ENCODE measurements around the gene COL4A6.

COL4A6 gene

DNA sequence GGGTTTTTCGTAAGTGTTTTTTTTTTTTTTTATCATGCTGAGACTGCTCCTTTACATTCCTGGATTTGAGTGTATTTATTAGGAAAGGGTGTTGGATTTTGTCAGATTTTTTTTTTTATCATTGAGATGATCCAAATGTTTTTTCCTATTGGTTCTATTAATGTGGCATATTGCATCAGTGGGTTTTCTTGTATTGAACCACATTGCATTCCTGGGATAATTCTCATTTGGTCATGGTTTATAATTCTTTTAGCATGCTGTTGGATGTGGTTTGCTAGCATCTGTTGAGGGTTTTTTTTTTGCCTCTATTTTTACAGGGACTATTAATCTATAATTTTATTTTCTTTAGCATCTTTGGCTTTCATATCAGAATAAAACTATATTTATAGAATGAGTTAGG lies 30.3 kb upstream of the COL4A6 start:
- TF ChIP-seq TOX (CRISPR knock-in tag; IDR thresholded peaks at IDR 0.05; ENCODE audit: borderline replicate concordance) (no peak), ARNTL (CRISPR knock-in tag; IDR thresholded peaks at IDR 0.05; ENCODE audit: borderline replicate concordance, low read depth) (no peak), SNAI2 (CRISPR knock-in tag; IDR thresholded peaks at IDR 0.05) (no peak), ESRRG (CRISPR knock-in tag; IDR thresholded peaks at IDR 0.05) (no peak), ZNF565 (CRISPR knock-in tag; conservative IDR thresholded peaks at IDR 0.05; ENCODE audit: low read depth) (no peak), BACH2 (CRISPR knock-in tag; IDR thresholded peaks at IDR 0.05; ENCODE audit: borderline replicate concordance) (no peak), TCF4 (CRISPR knock-in tag; IDR thresholded peaks at IDR 0.05; ENCODE audit: borderline replicate concordance) (no peak), RARB (CRISPR knock-in tag; IDR thresholded peaks at IDR 0.05) (no peak), ZFP30 (CRISPR knock-in tag; IDR thresholded peaks at IDR 0.05) (no peak), OSR1 (CRISPR knock-in tag; IDR thresholded peaks at IDR 0.05) (no peak), PPARA (CRISPR knock-in tag; IDR thresholded peaks at IDR 0.05; ENCODE audit: borderline replicate concordance) (no peak), ZFP3 (CRISPR knock-in tag; IDR thresholded peaks at IDR 0.05) (no peak), ZC3H10 (CRISPR knock-in tag; IDR thresholded peaks at IDR 0.05) (no peak), CSDC2 (CRISPR knock-in tag; IDR thresholded peaks at IDR 0.05) (no peak)
- TF ChIP-seq, protein P1, sequence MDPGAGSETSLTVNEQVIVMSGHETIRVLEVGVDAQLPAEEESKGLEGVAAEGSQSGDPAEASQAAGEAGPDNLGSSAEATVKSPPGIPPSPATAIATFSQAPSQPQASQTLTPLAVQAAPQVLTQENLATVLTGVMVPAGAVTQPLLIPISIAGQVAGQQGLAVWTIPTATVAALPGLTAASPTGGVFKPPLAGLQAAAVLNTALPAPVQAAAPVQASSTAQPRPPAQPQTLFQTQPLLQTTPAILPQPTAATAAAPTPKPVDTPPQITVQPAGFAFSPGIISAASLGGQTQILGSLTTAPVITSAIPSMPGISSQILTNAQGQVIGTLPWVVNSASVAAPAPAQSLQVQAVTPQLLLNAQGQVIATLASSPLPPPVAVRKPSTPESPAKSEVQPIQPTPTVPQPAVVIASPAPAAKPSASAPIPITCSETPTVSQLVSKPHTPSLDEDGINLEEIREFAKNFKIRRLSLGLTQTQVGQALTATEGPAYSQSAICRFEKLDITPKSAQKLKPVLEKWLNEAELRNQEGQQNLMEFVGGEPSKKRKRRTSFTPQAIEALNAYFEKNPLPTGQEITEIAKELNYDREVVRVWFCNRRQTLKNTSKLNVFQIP (CRISPR knock-in tag; IDR thresholded peaks at IDR 0.05; ENCODE audit: borderline replicate concordance, low read depth) = no peak
- TF ChIP-seq, protein P2, sequence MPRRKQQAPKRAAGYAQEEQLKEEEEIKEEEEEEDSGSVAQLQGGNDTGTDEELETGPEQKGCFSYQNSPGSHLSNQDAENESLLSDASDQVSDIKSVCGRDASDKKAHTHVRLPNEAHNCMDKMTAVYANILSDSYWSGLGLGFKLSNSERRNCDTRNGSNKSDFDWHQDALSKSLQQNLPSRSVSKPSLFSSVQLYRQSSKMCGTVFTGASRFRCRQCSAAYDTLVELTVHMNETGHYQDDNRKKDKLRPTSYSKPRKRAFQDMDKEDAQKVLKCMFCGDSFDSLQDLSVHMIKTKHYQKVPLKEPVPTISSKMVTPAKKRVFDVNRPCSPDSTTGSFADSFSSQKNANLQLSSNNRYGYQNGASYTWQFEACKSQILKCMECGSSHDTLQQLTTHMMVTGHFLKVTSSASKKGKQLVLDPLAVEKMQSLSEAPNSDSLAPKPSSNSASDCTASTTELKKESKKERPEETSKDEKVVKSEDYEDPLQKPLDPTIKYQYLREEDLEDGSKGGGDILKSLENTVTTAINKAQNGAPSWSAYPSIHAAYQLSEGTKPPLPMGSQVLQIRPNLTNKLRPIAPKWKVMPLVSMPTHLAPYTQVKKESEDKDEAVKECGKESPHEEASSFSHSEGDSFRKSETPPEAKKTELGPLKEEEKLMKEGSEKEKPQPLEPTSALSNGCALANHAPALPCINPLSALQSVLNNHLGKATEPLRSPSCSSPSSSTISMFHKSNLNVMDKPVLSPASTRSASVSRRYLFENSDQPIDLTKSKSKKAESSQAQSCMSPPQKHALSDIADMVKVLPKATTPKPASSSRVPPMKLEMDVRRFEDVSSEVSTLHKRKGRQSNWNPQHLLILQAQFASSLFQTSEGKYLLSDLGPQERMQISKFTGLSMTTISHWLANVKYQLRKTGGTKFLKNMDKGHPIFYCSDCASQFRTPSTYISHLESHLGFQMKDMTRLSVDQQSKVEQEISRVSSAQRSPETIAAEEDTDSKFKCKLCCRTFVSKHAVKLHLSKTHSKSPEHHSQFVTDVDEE (CRISPR knock-in tag; IDR thresholded peaks at IDR 0.05) = no peak
- TF ChIP-seq, protein P3, sequence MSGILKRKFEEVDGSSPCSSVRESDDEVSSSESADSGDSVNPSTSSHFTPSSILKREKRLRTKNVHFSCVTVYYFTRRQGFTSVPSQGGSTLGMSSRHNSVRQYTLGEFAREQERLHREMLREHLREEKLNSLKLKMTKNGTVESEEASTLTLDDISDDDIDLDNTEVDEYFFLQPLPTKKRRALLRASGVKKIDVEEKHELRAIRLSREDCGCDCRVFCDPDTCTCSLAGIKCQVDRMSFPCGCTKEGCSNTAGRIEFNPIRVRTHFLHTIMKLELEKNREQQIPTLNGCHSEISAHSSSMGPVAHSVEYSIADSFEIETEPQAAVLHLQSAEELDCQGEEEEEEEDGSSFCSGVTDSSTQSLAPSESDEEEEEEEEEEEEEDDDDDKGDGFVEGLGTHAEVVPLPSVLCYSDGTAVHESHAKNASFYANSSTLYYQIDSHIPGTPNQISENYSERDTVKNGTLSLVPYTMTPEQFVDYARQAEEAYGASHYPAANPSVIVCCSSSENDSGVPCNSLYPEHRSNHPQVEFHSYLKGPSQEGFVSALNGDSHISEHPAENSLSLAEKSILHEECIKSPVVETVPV (CRISPR knock-in tag; IDR thresholded peaks at IDR 0.05) = no peak
- TF ChIP-seq, protein P4, sequence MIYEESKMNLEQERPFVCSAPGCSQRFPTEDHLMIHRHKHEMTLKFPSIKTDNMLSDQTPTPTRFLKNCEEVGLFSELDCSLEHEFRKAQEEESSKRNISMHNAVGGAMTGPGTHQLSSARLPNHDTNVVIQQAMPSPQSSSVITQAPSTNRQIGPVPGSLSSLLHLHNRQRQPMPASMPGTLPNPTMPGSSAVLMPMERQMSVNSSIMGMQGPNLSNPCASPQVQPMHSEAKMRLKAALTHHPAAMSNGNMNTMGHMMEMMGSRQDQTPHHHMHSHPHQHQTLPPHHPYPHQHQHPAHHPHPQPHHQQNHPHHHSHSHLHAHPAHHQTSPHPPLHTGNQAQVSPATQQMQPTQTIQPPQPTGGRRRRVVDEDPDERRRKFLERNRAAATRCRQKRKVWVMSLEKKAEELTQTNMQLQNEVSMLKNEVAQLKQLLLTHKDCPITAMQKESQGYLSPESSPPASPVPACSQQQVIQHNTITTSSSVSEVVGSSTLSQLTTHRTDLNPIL (CRISPR knock-in tag; IDR thresholded peaks at IDR 0.05; ENCODE audit: low read depth) = no peak
- TF ChIP-seq, protein P5, sequence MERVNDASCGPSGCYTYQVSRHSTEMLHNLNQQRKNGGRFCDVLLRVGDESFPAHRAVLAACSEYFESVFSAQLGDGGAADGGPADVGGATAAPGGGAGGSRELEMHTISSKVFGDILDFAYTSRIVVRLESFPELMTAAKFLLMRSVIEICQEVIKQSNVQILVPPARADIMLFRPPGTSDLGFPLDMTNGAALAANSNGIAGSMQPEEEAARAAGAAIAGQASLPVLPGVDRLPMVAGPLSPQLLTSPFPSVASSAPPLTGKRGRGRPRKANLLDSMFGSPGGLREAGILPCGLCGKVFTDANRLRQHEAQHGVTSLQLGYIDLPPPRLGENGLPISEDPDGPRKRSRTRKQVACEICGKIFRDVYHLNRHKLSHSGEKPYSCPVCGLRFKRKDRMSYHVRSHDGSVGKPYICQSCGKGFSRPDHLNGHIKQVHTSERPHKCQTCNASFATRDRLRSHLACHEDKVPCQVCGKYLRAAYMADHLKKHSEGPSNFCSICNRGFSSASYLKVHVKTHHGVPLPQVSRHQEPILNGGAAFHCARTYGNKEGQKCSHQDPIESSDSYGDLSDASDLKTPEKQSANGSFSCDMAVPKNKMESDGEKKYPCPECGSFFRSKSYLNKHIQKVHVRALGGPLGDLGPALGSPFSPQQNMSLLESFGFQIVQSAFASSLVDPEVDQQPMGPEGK (CRISPR knock-in tag; IDR thresholded peaks at IDR 0.05; ENCODE audit: borderline replicate concordance) = no peak
- no peak for ATAC-seq

DNA sequence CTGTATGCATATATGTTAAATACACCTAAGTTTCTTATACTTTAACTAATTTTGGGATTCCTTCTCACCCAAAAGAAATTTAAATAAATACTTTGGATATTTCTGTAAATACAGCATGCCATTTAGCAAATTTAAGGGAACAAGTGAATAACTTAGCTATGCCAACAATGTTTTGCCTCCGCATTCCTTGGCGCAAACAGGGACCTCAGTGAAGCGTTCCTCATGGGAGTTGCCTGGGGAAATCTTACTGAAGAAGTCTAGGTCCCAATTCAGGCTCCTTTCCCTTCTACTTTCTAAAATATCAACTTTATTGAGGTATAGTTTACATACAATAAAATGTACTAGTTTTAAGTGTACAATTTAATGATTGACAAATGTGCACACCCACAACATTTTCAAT lies 26.4 kb upstream of the COL4A6 start:
- ATAC-seq = no peak
- TF ChIP-seq ZFP30 (CRISPR knock-in tag; IDR thresholded peaks at IDR 0.05) (no peak), ZNF565 (CRISPR knock-in tag; conservative IDR thresholded peaks at IDR 0.05; ENCODE audit: low read depth) (no peak), ZNF70 (CRISPR knock-in tag; IDR thresholded peaks at IDR 0.05) (no peak), TOX (CRISPR knock-in tag; IDR thresholded peaks at IDR 0.05; ENCODE audit: borderline replicate concordance) (no peak), ISL1 (CRISPR knock-in tag; IDR thresholded peaks at IDR 0.05) (no peak), ZNF8 (CRISPR knock-in tag; IDR thresholded peaks at IDR 0.05) (no peak), PPARA (CRISPR knock-in tag; IDR thresholded peaks at IDR 0.05; ENCODE audit: borderline replicate concordance) (no peak), GLIS3 (CRISPR knock-in tag; IDR thresholded peaks at IDR 0.05) (no peak), ESRRG (CRISPR knock-in tag; IDR thresholded peaks at IDR 0.05) (no peak), BACH2 (CRISPR knock-in tag; IDR thresholded peaks at IDR 0.05; ENCODE audit: borderline replicate concordance) (no peak), OSR1 (CRISPR knock-in tag; IDR thresholded peaks at IDR 0.05) (no peak), SNAI2 (CRISPR knock-in tag; IDR thresholded peaks at IDR 0.05) (no peak), RARB (CRISPR knock-in tag; IDR thresholded peaks at IDR 0.05) (no peak), ZFP3 (CRISPR knock-in tag; IDR thresholded peaks at IDR 0.05) (no peak), ZC3H10 (CRISPR knock-in tag; IDR thresholded peaks at IDR 0.05) (no peak)
- TF ChIP-seq, protein P2 (CRISPR knock-in tag; IDR thresholded peaks at IDR 0.05) = no peak
- TF ChIP-seq, protein P5 (CRISPR knock-in tag; IDR thresholded peaks at IDR 0.05; ENCODE audit: borderline replicate concordance) = no peak
- TF ChIP-seq, protein P4 (CRISPR knock-in tag; IDR thresholded peaks at IDR 0.05; ENCODE audit: low read depth) = no peak
